Renal pelvis (tissue), 4 donors: ENCODE data around the gene RNF17. TPM values are rescaled to one million over a fixed set of nuclear protein-coding genes. Genes with fewer than 3 reads are reported as not detected.

Source experiments
- DNase-seq: peaks from one replicate; pipeline ENCODE4 v3.0.0-alpha.2; 2013
- polyA plus RNA-seq, 3 donors: library from polyadenylated mRNA; unstranded; fragments of 120-200 nt; gene quantifications; one replicate each; pipeline ENCODE4 v1.2.1, GENCODE V29; 2013; ENCODE audit not compliant: insufficient read length in 3 of 3

Gene RNF17
- polyA plus RNA-seq, 3 donors, result 0.16 TPM; not detected in 2

DNA sequence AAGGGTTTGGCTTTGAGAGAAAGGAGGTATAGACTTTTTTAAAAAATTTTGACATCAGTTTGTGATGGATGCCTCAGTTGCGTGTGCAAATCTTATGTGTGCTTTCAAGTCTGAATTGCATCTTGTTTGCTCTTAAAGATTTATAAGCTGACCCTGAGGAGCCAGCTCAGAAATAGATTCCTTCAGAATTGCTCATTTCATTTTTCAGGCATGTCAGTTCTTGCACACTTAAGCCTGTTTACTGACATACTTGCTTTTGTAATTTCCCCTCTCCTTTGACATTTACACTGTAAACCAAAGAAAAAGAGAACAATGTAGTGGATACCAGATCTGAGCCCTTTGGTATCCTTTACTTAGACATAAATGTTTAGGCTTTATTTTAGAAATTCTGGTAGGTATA is 87.6 kb downstream of the RNF17 start:
- no peak for DNase-seq

DNA sequence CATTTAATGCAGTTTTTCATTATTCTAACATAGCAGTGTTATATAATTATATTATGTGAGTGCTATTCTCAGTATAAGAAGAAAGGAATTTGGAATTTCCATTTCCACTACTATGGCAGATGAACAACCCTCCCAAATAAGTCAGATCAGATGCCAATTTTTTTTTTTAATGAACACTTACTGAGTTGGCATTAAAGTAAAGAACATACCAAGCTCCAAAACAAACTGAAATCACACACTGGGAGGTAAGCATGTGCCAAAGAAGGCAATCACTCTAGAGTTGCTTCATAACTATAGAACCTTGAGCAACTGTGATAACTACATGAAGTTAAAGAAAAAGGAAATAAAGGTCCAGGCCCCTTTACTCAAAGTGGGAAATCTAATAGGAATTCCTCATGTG is 90.3 kb downstream of the RNF17 start:
- DNase-seq, result no peak

DNA sequence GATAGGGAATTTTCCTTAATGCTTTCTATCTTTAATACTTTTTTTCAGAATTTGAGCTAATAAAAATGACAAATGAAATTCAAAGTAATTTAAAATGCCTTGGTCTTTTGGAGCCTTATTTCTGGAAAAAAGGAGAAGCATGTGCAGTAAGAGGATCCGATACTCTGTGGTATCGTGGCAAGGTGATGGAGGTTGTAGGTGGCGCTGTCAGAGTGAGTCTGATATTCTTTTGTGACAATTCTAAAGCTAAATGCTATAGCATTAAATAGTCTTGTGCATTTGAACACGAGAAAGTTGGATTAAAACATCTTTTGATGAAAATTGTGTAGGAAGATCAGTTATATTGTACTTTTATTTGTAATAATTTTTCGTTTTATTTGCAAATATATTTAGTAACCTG is 95.0 kb downstream of the RNF17 start:
- DNase-seq, result no peak

DNA sequence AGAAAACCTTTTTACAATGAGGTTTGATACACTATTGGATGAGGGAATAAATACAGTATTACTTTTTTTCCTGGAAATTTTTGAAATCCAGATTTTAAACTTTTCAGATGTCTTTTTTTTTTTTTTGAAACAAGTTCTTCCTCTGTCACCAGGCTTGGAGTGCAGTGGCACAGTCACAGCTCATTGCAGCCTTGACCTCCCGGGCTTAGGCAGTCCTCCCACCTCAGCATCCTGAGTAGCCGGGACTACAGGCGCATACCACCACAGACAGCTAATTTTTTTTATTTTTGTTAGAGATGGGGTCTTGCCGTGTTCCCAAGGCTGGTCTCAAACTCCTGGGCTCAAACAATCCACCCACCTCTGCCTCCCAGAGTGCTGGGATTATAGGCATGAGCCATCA is 96.8 kb downstream of the RNF17 start:
- DNase-seq, result no peak

DNA sequence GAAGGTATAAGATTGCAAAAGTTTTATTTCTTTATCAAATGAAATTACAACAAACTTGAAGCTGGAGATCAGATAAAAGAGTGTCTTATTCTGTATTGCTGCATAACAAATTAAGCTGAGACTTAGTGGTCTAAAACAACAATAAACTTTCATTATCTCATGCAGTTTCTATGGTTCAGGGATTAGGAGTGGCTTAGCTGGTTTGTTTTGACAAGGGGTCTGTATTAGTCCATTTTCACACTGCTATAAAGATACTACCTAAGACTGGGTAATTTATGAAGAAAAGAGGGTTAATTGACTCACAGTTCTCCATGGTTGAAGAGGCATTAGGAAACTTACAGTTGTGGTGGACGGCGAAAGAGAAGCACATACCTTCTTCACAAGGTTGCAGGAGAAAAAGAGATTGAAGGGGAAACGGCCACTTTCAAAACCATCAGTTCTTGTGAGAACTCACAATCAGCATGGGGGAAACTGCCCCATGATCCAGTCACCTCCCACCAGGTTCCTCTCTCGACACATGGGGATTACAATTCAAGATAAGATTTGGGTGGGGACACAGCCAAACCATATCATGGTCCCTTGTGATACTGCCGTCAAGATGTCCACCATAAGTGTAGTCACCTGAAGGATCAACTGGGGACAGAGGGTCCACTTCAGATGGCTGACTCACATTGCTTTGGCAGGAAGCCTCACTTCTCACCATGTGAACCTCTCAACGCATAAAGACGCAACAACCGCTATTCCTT is 97.8 kb downstream of the RNF17 start:
- no peak for DNase-seq

DNA sequence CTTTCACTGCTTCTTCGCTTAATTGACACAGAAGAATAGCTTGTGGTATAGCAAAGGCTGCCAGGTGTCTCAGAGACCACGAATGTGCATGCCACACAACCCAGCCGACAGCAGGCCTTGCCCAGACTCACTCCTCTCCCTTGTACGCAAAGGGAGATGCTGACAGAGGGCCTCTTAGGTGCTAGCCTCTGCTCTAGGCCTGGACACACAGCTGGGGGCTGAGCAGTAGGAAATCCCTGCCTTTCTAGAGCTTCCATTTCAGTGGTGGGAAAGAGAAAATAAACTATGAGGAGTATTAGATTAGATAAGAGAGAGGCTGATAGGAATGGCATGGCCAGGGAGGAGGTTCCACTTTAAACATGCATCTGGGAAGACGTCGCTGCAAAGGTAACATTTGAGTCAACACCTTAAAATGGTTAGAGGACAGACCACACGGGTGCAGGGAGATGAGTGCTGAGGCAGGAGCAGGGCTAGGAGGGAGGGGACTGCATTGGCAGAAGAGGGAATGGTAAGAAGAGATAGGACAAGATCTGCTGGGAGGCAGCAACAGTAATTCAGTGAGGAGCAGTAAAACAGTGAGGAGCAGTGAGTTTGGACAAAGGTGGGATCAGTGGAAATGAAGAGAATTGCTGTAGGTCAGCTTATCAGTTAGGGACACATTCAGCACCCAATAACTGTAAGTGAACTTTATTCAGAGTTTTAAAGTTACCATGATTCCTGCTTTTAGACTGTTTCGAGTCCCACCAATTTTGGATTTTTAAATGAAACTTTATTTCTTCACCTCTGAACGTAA is 100.0 kb downstream of the RNF17 start:
- DNase-seq, result no peak

DNA sequence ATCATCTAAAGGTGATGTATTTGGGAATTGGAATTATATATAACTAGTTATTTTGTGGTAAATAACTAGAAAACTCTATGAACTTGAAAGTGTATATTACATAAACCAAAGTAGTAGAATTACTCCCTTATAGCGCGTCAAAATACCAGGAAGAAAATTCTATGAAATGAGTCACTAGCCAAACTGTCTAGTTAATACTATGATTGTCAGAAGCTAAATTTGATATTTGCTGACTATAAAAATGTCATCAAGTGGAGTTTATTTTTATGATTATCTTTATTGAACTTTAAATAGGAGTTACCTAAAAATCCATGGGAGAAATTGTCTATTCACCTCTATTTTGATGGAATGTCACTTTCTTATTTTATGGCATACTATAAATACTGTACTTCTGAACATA is 100.6 kb downstream of the RNF17 start:
- DNase-seq, result no peak

DNA sequence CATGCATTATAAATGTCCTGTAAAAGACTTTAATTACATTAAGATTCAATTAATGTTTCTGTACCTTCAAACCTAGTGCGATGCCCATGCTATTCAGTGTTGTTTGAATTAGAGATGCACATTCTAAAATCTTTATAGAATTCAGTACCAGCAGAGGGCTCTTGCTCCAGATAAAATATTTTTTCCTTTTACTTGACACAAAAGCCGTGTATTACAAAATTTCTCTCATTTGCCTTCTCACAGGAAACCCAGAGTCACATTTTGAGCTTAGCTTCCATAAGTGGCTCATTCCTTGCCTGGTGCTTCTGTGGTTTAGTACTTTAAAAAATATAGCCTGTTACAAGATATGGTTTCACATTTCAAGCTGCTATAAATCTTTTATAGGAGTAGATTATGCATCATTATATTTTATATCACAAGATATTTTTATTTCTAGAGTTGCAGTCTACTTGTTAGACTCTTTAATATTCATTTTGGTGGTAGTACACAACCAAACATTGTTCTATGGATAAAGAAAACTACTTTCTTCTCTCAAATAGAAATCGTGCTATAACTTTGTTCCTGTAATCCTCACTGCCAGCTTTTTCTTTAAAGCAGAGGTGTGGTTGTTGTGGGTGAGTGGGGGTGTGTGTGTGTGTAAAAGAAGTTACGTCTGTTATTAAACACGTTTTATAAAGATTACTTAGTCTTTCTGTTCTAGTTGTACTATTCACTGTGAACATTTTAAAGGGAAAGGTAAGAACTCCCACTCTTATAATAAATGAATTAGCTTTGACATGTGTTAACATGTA is 101.4 kb downstream of the RNF17 start:
- no peak for DNase-seq

DNA sequence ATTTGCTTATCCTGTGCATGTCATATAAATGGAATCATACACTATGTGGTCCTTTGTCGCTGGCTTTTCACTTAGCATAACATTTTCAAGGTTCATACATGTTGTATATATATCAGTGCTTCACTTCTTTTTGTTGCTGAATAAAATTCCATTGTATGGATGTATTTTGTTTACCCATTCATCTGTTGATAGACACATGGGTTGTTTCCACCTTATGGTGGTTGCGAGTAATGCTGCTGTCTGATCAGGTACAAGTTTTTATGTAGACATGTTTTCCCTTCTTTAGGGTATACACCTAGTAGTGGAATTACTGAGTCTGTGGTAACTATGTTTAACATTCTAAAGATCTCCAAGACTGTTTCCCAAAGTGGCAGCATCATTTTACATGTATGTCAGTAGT is 102.5 kb downstream of the RNF17 start:
- DNase-seq, result no peak

DNA sequence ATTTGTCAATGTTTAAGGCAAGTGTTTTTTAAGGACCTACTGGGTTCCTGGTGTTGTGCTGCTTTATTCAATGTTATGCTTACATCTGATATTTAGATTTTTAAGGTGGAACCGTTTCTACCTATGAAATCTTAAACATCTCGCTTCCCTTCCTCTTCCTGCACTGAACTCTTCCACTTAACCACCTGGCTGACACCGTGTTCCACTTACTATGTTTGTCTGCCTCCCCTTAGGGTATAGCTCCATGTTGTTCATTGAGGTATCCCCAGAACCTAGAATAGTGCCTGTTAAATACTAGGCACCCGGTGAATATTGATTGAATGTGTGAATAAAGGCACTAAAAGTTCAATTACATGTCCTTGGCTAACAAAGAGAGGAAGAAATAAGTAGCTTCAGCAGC is 104.9 kb downstream of the RNF17 start:
- no peak for DNase-seq

DNA sequence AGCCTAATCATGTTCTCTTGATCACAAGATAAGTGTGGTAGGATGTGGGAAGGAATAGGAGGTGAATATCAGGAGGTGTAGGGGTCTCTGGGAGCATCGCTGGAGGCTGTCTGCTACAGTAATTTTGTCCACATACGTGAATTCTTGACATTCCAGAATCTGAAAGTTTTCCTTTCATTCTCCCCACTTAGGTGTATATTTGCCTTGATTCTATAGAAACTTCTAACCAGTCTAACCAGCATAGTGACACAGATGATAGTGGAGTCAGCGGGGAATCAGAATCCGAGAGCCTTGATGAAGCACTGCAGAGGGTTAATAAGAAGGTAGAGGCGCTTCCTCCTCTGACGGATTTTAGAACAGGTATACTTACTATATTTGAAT is 106.4 kb downstream of the RNF17 start:
- no peak for DNase-seq

DNA sequence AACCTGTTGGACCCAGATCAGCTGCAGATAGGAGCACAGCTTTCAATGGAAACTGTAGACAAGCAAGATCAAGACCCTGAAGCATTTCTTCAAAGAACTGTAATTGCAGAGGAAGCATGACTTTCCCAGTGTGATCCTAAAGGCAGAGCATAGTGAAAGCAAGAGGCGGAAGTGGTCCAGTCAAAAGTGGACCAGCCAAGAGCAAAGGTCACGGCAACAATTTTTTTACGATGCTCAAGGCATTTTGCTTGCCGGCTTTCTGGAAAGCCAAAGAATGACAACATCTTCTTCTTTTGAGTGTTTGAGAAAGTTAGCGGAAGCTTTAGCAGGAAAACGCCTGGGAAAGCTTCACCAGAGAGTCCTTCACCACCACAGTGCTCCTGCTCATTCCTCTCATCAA is 111.6 kb downstream of the RNF17 start:
- DNase-seq, result no peak

DNA sequence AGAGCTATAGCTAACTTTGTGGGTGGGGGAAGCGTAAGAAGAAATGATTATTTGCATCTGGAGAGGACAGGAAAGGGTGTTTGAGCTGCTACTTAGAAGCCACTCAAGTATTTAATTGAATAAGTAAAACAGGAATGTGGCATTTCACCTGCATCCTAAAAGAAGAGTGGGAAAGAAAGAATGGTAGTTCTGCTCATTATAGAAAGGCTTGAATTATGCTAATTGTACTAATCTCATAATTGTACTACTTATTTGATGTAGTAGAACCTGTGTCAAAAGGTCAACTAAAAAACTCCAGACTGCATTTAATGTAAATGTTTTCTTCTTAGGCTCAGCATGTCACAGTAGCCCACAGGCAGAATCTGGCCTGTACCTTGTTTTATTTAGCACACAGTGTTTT is 113.6 kb downstream of the RNF17 start:
- no peak for DNase-seq

DNA sequence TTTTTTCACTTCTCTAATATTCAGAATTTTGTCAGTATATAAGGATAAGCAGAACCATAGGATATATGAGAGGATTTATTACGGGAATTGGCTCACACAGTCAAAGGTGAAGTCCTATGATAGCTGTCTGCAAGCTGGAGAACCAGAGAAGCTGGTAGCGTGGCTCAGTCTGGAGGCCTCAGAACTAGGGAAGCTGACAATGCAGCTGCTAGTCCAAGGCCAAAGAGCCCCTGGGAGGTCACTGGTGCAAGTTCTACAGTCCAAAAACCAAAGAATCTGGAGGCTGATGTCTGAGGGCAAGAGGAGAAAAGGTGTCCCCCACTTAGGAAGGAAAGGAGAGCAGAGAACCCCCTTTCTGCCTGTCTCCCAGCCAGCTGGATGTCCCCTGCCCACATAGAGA is 114.4 kb downstream of the RNF17 start:
- DNase-seq, result no peak

DNA sequence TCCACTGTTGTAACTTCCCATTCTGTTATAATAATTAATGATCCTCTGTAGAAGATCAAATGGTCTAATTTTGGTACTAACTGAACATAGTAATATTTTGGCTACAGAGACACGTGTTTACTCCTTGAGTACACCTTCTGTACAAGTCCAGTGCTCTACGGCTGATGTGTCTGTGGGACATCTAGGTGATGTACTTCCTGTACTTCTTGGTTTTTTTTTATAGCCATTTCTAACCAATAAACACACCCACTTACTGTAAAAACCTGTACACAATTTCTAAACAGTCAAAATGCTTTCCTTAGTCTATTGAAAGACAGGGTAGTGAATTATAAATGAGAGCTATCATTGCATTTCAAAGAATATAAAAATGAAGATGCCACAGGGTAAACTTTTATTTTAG is 118.7 kb downstream of the RNF17 start:
- no peak for DNase-seq

DNA sequence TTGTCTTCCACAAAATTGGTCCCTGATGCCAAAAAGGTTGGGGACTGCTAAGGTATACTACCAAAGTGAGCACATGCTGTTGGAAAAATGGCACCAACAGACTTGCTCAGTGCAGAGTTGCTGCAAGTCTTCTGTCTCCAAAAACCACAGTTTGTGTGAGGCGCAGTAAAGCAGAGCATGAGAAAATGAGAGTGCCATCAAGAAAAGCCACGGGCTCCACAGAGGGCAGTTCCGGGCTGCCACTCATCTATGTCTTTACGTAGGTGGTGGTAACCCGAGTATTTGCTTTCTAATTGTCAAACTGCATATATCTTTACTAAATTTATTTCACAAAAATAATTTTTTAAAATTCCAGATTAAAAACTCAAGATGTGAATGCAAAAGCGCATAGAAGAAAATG is 123.8 kb downstream of the RNF17 start:
- no peak for DNase-seq

DNA sequence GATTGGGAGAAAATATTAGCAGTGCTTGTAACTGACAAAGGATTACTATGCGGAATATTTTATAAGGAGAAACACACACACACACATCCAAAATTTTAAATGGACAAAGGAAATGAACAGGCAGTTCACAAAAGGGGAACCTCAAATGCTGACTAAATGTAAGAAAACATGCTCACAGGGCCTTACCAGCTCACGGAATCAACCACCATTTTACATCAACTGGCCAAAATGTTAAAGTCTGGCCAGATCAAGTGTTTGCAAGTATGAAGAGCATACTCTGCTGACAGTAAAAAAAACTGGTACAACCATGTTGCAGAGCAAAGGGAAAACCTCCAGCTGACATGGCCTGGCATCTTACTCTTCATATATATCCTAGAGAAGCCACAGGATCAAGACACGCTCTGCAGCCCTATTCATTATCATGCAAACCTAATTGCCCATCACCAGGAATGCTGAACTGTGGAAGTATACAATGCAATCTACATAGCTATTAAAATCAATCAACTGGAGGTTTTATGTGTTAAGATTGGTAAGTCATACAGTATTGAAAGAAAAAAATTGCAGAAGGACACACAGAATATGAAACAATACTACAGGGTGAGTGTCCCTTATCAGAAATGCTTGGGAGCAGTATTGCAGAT is 124.4 kb downstream of the RNF17 start:
- DNase-seq, result no peak

DNA sequence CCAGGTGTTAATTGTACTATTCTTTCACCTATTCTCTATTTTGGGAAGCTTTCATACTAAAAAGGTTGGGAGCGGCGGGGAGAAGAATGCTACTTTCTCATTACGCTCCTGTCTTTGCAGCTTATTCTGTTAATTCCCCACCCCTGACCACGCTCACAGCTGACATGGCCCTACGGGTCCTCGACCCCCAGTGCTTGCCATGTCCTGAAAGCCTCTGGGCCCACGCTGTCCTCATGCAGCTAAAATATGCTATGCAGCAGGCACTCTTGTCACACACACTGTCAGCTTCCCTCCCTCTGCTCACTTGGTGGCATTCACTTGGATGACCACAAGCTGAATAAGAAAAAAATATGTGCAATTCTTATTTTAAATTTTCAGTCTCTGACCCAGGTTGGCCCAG is 126.3 kb downstream of the RNF17 start:
- DNase-seq, result no peak

DNA sequence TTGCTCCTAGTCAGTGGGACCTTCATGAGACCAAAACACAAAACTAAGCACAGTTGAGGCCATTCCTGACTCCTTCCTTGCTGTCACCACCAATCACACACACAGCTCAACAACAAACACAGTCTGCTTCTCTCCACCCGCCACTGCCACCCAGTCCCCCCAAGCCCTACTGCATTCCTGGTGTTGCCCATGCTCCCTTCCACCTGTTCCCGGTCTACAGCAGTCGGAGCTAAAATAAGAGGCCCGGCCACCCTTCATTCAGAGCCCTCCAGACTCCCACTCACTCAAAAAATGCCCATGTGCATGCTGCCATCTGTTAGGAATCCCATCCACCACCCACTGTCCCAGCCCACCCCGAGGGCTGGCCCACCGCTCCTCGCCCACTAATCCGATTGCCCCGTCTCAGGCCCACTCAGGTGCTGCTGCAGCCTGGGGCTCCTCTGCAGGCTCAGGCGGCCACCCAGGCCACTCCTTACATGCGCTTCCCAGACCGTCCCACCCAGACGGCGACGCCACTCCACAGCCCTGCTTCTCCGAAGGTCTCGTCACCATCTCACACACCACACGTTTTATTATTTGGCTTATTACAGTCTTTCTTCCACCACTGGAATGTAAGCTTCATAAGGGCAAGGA is 127.6 kb downstream of the RNF17 start:
- no peak for DNase-seq

DNA sequence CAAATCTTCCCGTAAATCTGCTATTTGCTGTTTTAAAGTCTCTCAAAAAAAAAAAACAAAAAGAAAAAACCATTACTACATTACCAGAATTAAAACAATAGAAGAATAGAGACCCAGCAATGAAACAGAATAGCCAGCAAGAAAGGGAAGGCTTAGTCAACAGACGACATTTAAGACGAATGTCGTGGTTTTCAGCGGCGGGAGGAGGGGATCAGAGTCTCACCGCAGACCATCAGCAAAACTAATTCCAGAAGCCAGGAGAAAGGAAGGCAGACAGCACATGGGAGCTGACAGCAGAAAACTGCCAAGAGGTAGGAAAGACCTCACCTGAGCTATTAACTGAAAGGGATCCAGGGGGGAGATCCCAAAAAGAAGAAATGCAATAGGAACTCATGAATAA is 128.9 kb downstream of the RNF17 start:
- no peak for DNase-seq

DNA sequence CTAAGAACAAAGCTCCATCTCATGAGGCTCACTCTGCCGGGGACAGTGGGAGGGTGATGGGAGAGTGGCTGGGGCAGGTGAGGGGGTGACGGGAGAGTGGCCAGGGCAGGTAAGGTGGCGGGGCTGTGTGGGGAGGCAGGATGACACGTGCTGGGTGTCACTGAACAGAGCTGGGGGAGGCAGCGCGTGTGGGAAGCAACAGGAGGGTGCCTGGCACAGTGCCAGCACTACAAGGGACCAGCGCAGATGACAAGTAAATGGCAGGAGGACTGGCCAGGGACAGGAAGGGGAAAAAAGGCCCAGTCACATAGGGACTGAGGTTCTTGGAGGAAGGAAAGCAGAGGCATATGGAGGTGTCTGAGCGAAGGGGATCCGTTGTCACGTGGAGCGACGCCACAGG is 129.9 kb downstream of the RNF17 start:
- DNase-seq, result no peak
